HG03520 (cell line): ENCODE results near the gene HPRT1.

Experiments used
- ATAC-seq: cut with Tn5 transposase; IDR thresholded peaks from one replicate; pipeline ENCODE4 v1.9.1; 2021; ENCODE audit warnings: mild to moderate bottlenecking, moderate library complexity; ENCODE audit not compliant: unreplicated experiment

Gene HPRT1

DNA sequence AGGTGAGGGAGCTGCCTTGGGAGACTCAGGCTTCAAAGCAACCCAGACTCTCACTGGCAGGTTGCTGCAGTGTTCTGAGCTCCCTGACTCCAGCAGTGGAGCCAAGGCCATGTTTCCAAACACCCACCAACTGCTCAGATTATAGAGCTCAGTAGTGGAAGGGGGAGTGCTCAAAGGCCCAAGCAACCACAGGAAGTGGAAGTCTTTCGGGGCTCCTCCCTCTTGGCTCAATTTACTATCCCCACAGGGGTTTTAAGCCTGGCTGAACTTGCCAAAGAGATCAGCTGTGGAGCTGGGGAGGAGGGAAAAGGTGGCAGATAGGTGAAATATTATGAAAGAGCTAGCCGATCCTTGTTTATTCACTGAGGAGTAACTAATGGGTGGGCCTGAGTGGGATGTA is 82.5 kb downstream of the HPRT1 start:
- no peak for ATAC-seq

DNA sequence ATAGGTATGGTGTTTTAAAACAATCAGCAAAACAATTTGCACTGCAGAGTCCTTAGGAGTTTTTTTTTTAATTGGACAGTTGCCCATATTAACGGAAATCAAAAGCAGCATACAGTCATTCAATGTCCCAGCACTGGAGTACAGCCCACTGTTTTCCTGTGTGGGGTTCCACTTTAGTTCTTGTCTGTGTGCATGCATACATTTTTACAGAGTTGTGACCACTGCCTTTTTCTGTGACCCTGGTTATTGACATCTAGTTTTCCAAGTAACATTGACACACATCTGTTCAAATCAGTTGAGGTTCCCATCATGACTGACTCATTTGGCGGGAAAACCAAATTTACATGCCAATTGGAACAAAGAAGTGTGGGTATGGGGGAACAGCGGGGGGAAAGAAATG is 83.3 kb downstream of the HPRT1 start:
- ATAC-seq: no peak

DNA sequence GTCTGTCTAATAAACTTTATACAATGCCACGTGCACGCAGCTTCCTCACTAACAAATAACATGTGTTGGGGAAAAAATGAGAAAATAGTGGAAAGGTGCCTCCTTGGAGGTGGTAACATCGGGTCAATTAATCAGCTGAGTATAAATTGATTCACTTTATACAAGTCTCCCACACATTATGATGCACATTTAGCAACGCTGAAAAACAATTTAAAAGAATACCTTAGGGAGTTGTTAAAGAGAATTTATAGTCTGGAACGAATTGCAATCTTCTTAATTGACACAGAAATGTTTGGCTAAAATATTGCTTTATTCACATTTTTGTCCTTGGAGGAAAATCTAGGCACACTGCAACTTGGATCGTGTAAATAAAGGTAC is 84.2 kb downstream of the HPRT1 start:
- ATAC-seq: no peak

DNA sequence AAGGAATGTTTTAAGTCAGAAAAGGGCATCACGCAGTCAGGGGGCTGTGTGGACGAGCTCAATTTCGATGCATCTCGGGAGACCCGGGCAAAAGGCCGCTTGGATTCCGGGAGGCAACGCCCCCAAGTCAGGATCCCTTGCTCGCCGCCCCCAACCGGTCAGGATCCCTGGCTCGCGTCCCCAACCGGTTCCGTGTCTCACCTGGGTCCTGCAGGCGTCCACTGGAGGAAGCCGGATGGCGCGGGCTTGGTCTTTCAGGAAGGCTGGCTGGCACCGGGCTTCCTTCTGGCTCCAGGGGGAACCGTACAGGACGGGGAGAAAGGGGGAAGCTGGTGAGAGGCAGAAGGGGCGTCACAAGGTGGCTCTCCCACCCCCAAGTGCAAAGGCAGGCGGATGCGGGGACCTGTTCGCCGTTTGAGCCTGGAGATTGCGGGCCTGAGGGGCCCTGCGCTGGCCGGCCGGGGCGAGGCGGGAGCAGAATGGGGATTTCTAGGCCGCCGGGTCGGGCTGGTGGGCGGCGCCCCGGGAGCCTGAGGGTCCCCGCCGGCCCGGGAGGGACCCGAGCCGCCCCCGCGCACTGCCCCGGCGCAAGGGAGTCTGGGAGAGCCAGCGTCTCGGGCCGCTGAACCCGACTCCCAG is 84.7 kb downstream of the HPRT1 start:
- no peak for ATAC-seq

DNA sequence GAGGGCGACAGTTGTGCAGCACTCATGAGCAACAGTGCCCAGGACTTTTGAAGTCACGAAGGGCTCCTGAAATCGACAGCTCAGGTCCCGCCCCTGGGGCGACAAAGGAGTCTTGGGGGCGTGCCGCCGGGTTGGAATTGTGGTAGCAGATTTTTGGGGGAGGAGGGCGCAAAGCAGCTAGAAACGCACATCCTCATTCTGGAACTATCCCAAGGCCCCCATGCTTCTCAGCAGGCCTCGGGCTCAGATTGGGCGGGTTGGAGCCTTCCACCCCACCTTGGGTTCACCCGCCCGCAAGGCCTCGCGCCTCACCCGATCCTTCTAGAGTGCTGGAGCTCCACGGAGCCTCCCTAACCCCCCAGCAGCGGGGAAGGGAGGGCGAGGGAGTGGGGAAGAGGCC is 85.5 kb downstream of the HPRT1 start:
- no peak for ATAC-seq

DNA sequence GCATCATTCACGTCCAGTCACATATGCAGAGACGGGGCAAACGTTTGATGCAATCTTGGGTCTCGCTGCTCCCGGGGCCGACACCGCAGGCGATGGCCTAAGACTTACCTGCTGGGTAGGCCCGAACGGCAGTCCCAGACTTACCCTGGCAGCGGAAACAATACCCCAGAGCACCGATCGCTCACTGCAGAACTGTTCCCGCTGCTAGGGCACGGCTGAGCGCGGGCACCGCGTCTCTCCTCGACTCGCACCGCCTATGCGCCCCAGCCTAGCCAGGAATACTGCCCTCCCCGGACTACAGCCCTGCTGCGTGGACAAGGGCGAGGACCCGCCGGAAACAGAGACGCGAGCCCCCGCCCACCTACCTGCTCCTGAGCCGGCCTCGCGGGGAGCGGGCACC is 86.2 kb downstream of the HPRT1 start:
- no peak for ATAC-seq

DNA sequence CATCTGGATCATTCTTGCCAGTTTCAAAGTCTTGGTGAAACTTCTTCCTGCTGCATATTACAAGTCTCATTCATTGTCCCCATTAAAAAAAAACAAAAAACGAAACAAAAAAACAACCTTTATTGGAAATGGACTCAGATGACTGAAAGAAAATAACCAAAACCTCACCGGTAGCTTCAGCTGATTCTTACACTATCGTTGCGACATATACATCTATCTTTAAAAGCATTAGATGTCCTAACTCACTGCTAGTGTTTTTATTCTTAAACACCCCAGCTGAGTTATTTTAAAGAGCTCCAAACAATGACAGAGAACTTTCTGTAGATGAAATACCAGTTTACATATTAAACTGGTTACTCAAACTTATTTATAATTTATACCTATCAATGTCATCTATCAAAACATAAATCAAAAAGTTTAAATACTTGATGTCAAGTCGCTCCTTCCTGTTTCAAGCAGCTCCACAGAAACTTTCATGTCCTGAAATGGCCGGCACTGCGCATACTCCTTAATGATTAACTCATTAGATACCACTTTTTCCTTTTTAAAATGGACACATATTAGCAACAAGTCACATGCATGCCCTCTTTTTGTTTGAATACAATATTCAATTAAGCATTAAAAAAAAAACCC is 87.2 kb downstream of the HPRT1 start:
- no peak for ATAC-seq

DNA sequence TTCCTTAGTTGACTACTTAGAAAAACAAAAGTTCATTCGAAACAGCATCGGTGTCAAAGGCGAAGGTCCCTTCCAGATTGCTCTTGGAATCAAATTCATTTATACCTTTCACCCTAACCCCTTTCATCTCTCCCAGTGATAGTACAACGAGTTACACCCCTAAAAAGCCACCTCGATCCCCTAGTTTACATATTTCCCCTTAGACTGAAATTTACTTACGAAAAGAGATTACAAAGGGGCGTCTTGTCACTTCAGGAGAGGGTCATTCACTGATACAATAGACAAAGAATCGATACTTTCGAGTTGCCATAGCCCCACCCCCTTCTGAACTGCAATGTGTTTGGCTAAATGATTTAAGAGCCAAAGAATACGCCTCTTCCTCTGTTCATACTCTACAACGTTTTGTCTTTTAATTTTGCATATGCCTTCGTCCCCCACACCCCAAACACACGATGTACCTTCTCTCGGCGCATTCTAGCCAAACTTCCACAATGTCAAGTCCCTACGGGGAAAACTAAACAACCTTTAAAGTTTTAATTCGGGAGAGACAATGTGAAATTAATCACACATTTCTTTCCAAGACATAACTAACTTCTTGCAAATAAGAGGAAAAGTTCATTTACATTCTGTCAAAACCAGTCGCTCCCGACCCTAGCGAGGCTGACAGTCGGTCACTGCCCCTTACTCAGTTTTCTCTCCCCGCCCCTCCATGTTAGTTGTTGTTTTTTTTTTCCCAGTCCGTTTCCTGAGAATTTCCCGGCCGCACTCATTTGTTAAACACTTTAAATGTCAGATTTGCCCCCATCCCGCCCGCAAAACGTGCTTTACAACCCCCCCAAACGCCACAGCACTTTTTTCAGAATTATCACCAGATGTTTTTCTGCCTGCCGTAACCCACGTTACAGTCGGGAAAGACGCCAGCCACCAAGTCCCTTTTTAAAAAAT is 88.6 kb downstream of the HPRT1 start:
- no peak for ATAC-seq
